ENCODE results near the gene GMCL1.
"Not testable (repeated sequence)": the region's sequence is repeated elsewhere in the genome, so short reads cannot be mapped to it uniquely, and the experiment has no call there.

Gene GMCL1

DNA sequence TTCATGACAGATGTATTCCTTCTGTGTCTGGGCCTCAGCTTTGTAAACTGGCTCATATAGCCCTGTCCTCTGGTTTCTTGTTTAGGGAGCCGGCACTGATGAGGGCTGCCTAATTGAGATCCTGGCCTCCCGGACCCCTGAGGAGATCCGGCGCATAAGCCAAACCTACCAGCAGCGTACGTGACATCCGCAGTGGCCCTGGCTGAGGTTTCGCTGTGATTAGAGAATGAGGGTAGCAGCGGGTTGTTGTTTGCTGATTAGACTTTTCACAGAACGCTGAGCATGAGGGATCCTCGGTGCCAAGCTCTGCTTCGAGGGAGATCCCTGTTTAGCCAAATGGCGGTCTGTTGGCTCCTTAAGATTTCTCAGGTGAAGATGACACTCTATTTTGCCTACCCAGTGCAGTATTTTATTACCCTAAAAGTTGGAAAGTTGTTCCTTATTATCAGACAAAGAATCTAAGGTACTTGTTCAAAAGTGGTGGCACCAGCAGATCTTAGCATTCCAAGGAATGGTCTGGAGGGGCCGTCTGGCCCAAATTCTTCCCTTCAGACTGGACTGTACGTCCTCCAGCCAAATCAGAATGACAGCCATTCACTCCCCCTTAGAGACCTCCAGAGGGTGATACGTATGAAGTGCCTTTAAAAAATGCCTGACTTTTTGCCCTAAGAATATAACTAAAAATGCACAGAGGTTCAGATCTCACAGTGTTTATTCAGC lies 21.5 kb upstream of the GMCL1 start:
- DNase-seq (ENCODE audit: low read depth in 1 of 2, low spot score in 1 of 2), result no peak

DNA sequence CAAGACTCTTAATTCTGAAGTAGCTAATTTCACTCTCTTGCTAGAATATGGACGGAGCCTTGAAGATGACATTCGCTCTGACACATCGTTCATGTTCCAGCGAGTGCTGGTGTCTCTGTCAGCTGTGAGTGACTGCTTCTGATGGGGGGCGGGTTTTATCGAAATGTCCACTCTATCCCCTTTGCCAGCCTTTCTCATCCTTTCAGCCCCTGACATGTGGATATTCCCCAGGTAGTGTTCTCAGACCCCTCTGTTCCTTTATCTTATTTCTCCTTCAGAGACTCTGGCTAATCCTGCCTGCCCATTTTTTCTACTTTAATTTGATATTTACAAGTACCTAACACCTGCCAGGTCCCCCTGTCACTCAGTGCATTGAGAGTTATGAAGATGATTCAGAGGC lies 18.9 kb upstream of the GMCL1 start:
- no peak for DNase-seq (ENCODE audit: low read depth in 1 of 2, low spot score in 1 of 2)

DNA sequence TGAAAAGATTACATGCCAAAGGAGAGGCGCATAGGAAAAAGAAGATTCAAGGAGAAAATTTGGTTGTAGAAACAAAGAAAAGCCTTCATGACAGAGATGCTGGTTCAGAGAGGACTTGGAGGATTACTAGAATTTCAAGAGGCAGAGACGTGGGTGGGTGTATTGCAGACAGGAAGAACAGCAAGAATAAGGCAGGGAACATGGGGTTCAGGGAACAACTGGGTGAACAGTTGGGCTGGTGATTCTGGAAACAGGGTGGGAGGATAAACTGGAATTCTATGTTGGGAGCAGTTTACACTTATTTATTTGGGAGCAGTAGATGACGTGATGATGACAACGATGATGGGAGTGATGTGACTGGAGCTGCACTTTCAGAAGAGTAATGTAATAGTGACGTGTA lies 18.4 kb upstream of the GMCL1 start:
- no peak for DNase-seq (ENCODE audit: low read depth in 1 of 2, low spot score in 1 of 2)

DNA sequence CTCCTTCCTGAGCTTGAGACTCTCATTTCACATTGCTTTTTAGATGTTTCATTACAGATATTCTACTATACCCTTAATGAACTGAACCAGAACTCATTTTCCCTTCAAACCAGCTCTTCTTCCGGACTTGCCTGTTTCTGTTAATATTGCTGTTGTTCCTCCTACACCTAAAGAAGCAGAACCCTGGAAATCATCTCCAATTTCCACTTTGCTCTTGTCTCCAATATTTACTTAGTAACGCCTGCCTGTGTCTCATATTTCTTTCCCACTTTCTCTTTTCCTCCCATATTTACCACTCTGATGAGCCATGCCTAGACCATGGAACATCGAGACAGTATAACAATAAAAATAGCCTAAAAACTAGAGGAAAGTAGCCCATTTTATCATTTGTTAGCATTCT lies 17.9 kb upstream of the GMCL1 start:
- no peak for DNase-seq (ENCODE audit: low read depth in 1 of 2, low spot score in 1 of 2)

DNA sequence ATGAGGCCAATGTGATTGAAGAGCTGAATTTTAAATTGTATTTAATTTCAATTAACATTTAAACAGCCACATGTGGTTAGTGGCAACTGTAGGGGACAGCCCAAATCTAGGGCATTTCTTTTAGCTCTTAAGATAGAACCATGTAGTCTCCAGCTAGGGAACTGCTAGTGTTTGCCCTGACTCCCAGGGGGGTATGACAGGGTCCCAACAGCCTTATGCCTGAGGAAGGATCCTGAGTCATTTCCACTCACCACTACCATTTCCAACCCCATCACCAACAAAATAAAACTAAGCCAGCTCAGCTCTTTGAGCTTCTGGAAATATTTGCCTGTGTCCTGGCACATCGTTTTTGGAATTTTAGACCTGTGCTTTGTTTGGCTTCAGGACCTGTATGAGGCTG lies 13.7 kb upstream of the GMCL1 start:
- no peak for DNase-seq (ENCODE audit: low read depth in 1 of 2, low spot score in 1 of 2)

DNA sequence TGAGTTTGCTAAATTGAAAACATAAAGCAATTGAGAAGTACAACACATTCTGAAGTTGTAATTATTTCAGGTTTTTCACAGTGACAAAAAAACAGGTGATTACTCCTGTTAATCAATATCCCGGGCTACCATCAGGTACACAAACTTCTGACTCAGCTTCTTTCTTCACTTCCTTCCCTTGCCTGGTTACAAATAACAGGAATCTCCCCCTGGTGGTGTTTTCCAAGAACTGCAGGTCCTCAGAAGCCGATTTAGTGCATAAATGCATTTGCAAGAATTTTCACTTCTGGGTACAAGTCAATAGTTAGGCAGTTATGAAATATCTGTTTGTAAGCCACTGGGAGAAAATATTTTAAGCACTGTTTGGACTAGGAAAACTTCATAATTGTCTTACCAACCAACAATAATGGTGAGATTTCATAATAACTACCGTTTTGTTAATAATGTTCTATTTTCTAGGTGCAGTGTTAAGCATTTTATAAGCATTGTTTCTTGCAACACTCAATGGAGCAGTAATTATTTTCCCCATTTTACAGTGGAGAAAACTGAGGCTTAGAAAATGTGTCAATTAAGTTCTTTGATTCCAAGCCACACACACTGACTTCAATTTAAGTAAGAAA lies 12.4 kb upstream of the GMCL1 start:
- DNase-seq (ENCODE audit: low read depth in 1 of 2, low spot score in 1 of 2), result peak; percentile 18 to 47

DNA sequence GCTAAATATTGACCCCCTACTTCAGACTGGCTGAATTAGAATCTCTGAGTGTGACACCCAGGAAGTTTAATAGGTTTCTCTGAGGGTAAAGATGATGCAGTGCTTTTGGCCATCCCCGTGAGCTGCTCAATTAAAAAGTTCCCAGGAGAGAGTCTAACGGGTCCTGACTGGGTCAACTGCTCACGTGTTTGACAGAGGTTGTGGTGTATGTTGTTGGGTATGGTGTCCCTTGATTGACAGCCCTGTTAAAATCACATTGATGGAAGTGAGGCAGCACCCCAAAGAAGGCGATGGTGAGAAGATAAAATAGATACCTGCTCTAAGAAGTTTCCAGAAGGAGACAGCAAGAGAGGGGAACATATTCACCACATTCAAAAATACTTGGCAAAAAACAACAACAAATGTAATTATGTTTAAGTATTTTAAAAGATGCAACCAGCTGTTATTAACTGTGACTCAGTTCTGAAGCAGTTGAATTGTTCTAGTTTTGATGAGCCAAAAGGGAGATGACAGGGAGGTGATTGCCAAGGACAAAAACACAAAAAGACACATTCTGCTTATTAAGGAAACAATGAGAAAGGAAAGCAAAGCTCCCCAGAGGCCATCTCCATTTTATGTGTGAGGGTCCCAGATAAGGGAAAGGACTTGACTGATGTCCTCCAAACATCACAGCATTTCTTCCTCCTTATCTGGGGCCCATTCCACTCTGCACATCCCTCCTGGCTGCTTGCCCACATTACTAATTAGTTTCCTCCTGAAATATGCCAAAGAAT lies 11.5 kb upstream of the GMCL1 start:
- no peak for DNase-seq (ENCODE audit: low read depth in 1 of 2, low spot score in 1 of 2)

DNA sequence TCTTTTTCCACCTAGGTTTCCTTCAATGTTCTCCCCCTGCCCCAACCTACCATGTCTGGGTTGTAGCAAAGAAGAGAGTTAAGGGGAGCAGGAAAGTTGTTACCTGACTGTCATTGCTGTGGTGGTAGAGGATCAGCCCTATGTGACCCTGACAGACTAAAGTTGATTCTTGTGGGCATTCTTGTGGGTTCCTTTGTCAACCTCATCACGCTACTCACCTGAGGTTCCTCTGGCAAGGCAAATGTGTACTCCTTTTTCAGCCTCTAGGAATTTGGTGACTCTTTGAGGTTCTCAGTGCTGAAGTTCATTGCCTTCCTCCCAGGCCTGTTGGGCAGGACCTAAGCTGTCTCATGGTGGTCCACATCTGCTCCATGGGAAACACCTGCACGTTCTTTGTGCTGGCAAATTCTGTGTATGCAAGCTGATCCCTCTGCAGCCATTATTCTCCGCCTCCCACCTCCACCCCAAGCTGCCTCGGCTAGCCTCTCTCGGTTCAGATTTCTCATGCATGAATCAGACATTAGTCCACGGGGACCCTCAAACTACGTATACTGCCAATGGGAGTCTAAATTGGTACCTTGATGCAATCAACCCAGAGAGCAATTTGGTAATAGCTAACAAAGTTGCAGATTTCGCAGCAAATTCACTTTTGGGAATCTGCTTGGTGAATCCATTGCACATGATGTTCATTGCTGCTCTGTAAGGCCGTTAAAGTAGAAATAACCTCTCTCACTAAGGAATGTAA lies 1.5 kb upstream of the GMCL1 start:
- DNase-seq (ENCODE audit: low read depth in 1 of 2, low spot score in 1 of 2), result no peak

DNA sequence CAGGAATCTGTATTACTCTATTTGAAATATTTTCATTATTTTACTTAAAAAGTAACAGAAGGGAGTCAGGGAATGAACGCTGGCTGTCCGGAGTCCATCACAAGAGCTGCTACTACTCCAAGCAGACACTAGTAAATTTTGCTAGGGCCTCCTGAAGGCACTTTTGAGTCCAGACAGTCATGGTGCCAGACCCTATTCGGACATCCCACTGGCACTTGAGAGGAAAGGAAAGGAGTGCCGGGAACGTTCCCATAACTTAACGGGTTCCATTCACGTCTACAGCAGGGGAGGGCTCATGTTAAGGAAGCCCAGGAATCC lies 563 bp upstream of the GMCL1 start:
- no peak for DNase-seq (ENCODE audit: low read depth in 1 of 2, low spot score in 1 of 2)

DNA sequence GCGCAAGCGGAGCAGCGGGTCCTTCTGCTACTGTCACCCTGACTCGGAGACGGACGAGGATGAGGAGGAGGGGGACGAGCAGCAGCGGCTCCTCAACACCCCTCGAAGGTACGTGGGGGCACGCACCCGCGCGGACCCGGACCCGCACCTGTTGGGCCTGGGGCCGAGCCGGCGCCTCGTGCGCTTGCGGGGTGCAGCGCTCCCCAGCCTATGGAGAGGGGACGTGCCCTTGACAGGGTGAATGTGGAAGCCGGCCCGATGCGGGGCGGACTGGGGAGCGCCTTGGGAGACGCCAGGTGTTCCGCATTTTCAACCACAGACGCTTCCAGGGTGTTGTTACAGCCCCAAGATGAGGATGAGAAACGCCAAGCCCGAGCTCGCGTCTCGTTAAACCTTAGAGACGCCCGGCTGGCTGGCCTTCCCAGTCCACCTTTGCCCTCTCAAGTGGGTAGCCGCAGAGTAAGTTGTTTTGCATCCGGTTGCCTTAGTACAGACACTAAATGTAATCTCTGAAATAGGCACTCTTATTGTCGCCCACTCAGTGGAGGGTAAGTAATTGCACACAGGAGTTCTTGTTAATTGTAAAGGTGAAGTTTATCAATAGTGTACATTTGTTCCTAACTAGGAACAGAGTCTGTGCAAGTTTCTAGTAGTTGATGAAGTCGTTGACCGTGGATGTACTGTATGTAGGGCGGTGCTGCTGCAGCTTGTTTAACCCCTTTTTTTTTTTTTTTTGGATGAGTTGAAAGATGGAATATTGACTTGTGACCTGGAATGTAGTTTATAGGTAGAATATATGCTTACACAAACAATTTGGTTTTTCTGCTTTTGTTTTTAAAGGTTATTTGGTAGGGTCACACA lies 815 bp downstream of the GMCL1 start:
- peak; percentile 12 to 16 for DNase-seq (ENCODE audit: low read depth in 1 of 2, low spot score in 1 of 2)

DNA sequence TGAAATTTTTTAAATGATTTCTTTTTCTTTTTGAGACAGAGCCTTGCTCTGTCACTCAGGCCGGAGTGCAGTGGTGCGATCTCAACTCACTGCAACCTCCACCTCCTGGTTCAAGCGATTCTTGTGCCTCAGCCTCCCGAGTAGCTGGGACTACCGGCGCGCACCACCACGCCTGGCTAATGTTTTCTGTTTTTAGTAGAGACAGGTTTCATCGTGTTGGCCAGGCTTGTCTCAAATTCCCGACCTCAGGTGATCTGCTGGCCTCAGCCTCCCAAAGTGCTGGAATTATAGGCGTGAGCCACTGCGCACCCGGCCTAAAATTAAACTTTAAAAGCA lies 1.4 kb downstream of the GMCL1 start:
- DNase-seq (ENCODE audit: low read depth in 1 of 2, low spot score in 1 of 2), result not testable (repeated sequence)

DNA sequence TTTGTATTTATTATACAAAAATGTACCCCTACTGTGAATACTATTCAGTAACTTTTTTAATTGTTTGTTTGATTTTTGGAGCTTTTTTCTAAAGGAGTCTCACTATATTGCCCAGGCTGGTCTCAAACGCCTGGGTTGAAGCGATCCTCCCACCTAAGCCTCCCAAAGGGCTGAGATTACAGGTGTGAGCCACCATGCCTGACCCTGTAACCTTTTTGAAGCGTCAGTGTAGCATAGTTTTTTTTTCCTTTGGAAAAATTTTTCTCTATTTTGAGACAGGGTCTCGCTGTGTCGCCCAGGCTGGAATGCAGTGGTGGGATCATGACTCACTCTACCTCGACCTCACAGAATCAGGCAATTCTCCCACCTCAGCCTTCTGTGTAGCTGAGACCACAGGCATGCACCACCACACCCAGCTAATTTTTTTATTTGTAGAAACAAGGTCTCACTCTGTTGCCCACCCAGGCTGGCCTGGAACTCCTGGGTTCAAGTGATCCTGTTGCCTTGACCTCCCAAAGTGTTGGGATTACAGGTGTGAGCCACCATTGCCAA lies 2.0 kb downstream of the GMCL1 start:
- no peak for DNase-seq (ENCODE audit: low read depth in 1 of 2, low spot score in 1 of 2)

DNA sequence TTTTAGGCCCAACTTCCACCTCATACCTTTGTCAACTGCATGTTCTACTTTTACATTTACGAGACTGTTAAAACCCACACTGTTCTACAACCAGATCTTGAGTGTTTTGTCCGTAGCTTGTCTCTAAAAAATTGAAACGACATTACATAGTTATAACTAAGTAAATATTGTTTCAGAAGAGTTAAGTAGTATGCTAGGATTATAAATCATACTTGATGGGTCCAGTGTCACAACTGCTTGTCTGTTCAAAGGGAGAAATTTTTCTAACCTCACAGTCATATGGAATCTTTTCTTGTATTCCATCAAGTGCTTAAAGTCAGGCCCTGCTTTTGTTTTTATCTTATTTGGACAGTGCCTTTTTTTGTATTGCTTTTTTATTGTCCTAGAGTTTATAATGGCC lies 4.3 kb downstream of the GMCL1 start:
- DNase-seq (ENCODE audit: low read depth in 1 of 2, low spot score in 1 of 2), result no peak

DNA sequence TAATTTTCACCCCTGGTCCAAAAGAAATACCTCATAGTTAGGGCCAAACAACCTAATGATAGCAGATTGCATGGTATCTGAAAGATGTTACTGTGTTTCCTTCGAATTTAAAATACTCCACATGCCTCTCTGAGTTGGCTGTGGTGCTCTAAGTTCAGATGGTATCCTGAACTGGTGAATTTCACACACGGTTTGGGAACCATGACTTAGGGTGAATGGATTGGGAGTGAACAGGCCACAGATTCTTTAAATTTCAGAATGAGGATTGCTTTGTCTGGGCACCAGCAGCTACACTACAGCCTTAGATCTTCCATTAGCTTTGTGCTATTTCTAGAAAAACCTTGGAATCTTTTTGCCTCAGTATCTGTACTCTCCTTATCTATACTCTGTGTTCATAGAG lies 6.2 kb downstream of the GMCL1 start:
- no peak for DNase-seq (ENCODE audit: low read depth in 1 of 2, low spot score in 1 of 2)

DNA sequence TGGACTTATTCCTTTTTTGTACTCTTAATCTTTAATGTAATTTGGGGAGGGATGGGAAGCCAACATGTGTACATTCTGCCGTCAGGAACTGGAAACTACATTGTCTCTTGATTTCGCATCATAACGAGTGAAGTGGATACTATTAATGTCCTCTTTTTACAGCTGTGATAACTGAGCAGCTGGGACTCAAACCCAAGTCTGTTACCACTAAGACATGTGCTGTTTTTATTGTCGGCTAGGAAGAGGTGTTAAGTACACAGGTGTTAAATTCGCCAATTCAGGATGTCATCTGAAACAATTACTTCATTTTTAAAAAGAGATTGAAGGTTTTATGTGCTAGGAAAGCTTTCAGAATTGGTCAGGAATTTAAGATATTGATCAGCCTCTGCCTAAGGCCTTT lies 6.9 kb downstream of the GMCL1 start:
- DNase-seq (ENCODE audit: low read depth in 1 of 2, low spot score in 1 of 2), result no peak

DNA sequence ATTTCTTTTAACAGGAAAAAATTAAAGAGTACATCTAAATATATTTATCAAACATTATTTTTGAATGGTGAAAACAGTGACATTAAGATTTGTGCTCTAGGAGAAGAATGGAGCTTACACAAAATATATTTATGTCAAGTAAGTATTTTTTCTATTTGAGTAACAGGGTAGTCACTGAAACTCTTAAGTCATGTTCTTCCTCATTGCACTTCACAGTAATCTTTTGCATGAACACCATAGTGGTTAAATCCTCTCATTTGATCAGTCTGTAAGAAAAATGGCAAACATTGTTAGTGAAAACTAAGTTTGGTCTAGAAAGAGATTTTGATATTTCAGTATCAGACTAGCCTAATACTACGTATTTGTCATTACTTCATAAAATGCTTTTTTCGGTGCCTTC lies 8.1 kb downstream of the GMCL1 start:
- DNase-seq (ENCODE audit: low read depth in 1 of 2, low spot score in 1 of 2), result no peak

DNA sequence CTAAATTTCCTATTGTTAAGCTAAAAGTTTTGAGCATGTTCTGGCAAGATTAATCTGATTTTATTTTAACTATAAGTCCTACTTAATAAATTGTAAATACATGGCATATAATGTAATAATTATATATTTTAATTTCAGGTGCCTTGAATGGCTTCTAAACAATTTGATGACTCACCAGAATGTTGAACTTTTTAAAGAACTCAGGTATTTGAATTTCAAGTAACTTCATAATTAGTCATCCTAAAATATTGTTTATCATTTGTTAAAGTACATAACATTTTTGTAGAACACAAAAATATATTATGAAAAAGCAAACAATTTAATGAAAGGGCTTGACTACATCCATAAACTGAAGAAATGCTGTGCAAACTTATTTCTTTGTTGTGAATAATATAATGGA lies 14.5 kb downstream of the GMCL1 start:
- DNase-seq (ENCODE audit: low read depth in 1 of 2, low spot score in 1 of 2), result no peak

DNA sequence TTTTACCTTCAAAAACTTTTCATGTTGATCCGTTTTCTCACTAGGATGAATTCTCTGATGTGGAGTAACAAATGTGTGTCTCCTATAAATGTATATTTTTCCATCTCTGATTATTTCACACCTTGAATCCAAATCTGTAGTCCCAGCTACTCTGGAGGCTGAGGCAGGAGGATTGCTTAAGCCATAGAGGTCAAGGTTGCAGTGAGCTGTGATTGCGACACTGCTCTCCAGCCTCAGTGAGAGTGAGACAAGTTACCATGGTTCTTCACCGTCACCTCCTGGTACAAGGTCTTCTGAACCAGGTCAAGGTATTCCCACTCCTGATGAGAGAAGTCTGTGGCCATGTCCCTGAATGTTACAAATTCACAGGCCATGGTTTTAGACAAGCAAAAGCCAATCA lies 15.1 kb downstream of the GMCL1 start:
- no peak for DNase-seq (ENCODE audit: low read depth in 1 of 2, low spot score in 1 of 2)

DNA sequence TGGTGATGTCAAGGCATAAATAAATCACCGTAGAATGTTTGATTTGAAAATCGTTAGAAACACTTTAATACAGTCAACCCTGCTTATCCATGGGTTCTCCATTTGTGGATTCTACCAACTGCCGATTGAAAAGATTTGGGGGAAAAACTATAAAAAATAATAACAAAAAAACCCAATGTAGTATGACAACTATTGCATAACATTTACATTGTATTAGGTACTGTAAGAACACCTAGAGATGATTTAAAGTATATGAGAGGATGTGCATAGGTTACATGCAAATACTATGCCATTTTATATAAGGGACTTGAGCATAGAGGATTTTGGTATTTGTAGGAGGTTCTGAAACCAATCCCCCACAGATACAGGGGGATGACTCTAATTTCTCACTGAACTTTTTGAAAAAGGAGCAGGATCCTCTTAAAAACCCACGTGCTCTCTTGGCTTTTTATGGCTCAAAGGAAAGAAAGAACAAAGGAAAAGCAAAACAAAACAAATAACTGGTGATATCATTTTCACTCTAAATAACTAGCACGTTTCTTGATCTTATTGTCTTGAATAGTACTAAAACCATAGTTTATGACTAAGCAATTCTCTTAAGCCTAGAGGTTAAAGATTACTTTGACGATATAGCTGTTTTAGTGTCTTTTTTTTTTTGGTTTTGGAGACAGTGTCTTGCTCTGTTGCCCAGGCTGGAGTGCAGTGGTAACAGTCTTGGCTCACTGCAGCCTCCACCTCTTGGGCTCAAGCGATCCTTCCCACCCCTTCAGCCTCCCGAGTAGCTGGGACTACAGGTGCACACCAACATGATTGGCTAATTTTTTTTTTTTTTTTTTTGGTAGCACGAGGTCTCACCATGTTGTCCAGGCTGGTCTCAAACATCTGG lies 17.0 kb downstream of the GMCL1 start:
- no peak for DNase-seq (ENCODE audit: low read depth in 1 of 2, low spot score in 1 of 2)

Measured in stimulated activated CD4-positive, alpha-beta T cell treated with anti-CD3 and anti-CD28 coated beads, Interleukin-15, amount 100 ng/mL, for 1 hour (primary cell).